ENCODE results near the gene CELF4.
A peak's percentile ranks its signal among the peaks of the same experiment; 100 is the strongest.

CELF4 gene

GRCh38 chr18:37346048-37346447, 219.6 kb downstream of the CELF4 start:
- DNase-seq (ENCODE audit: low read depth), result no peak

- no peak for DNase-seq (ENCODE audit: low read depth)
These were observed 222.1 kb downstream of the CELF4 start for GRCh38 chr18:37343542-37343851.

GRCh38 chr18:37341473-37342086, 224.0 kb downstream of the CELF4 start:
- DNase-seq (ENCODE audit: low read depth), result no peak

GRCh38 chr18:37341016-37341415, 224.6 kb downstream of the CELF4 start:
- no peak for DNase-seq (ENCODE audit: low read depth)

GRCh38 chr18:37339701-37340215, 225.8 kb downstream of the CELF4 start:
- no peak for DNase-seq (ENCODE audit: low read depth)

- DNase-seq (ENCODE audit: low read depth), result no peak
These were observed 228.9 kb downstream of the CELF4 start for GRCh38 chr18:37336568-37337285.

- DNase-seq (ENCODE audit: low read depth), result no peak
These were observed 230.2 kb downstream of the CELF4 start for GRCh38 chr18:37335409-37335736.

- DNase-seq (ENCODE audit: low read depth), result peak; percentile 54
These were observed 230.8 kb downstream of the CELF4 start for GRCh38 chr18:37334631-37335408.

GRCh38 chr18:37332628-37333420, 232.8 kb downstream of the CELF4 start:
- no peak for DNase-seq (ENCODE audit: low read depth)

- no peak for DNase-seq (ENCODE audit: low read depth)
These were observed 233.4 kb downstream of the CELF4 start for GRCh38 chr18:37332219-37332618.

GRCh38 chr18:37330173-37330572, 235.4 kb downstream of the CELF4 start:
- DNase-seq (ENCODE audit: low read depth), result no peak

- no peak for DNase-seq (ENCODE audit: low read depth)
These were observed 236.5 kb downstream of the CELF4 start for GRCh38 chr18:37328946-37329719.

- DNase-seq (ENCODE audit: low read depth), result no peak
These were observed 238.5 kb downstream of the CELF4 start for GRCh38 chr18:37327063-37327577.

- DNase-seq (ENCODE audit: low read depth), result no peak
These were observed 243.0 kb downstream of the CELF4 start for GRCh38 chr18:37322492-37323035.

- no peak for DNase-seq (ENCODE audit: low read depth)
These were observed 243.8 kb downstream of the CELF4 start for GRCh38 chr18:37321582-37322491.

GRCh38 chr18:37320317-37320716, 245.3 kb downstream of the CELF4 start:
- no peak for DNase-seq (ENCODE audit: low read depth)

GRCh38 chr18:37318360-37319355, 246.9 kb downstream of the CELF4 start:
- DNase-seq (ENCODE audit: low read depth), result no peak

GRCh38 chr18:37317486-37317885, 248.1 kb downstream of the CELF4 start:
- no peak for DNase-seq (ENCODE audit: low read depth)

GRCh38 chr18:37316468-37316867, 249.1 kb downstream of the CELF4 start:
- no peak for DNase-seq (ENCODE audit: low read depth)
